ENCODE measurements around the gene SUSD1. TPM values are rescaled to one million over a fixed set of nuclear protein-coding genes. Genes with fewer than 3 reads are reported as not detected.

SUSD1 gene
- total RNA-seq, 1 experiment from 2014 or later, result 7.9 TPM

GRCh38 chr9:112120439-112120925 is 54.6 kb downstream of the SUSD1 start:
- H3K79me2 ChIP-seq (ENCODE audit: insufficient read depth, low read length), result no peaks in the 10 kb centered on the region
- ATAC-seq (no peak), DNase-seq (ENCODE audit: low read depth, low spot score) (no peak)
- peaks cover 31 to 34% of the 10 kb centered on the region in 2 experiments for H3K4me1 ChIP-seq (ENCODE audit: control insufficient read depth in 1 of 2, insufficient read depth in 2 of 2, low read length in 2 of 2)
- no peak overlapping the region for H3K27ac ChIP-seq (ENCODE audit: low read depth, low read length)
- H4K20me1 ChIP-seq (ENCODE audit: insufficient read depth), result no peaks in the 10 kb centered on the region
- RAD21 ChIA-PET (ENCODE audit: low non-redundant PET in 1 of 2, low total read pairs in 2 of 2, uncharacterized antibody in 2 of 2, unreplicated experiment in 2 of 2), result no interaction called here
- TF ChIP-seq CBX3 (IDR thresholded peaks at IDR 0.05; ENCODE audit: low read depth) (no peak), MAX (IDR thresholded peaks at IDR 0.05) (no peak), YY1 (IDR thresholded peaks at IDR 0.05; ENCODE audit: extremely low read depth, insufficient replicate concordance, low read depth, low read length) (no peak), FOSL1 (IDR thresholded peaks at IDR 0.05; ENCODE audit: low read depth) (no peak), JUND (IDR thresholded peaks at IDR 0.05) (no peak), TCF7L2 (IDR thresholded peaks at IDR 0.05; ENCODE audit: borderline replicate concordance, extremely low read depth, insufficient read depth, insufficient read length) (no peak), RAD21 (IDR thresholded peaks at IDR 0.05; ENCODE audit: low read depth) (no peak), CTCF (IDR thresholded peaks at IDR 0.05 in 2 of 3, conservative IDR thresholded peaks at IDR 0.05 in 1 of 3; ENCODE audit: borderline replicate concordance in 1 of 3, insufficient read depth in 1 of 3, low read depth in 2 of 3, low read length in 2 of 3) (no peak), POLR2A (IDR thresholded peaks at IDR 0.05; ENCODE audit: borderline replicate concordance, extremely low read depth, insufficient read depth, insufficient read length) (no peak), CEBPB (IDR thresholded peaks at IDR 0.05; ENCODE audit: low read depth) (no peak), EZH2 (IDR thresholded peaks at IDR 0.05) (no peak), SRF (IDR thresholded peaks at IDR 0.05; ENCODE audit: low read depth) (no peak), ZNF274 (IDR thresholded peaks at IDR 0.05; ENCODE audit: low read depth, low read length) (no peak), SP1 (IDR thresholded peaks at IDR 0.05; ENCODE audit: low read depth) (no peak), ZFX (IDR thresholded peaks at IDR 0.05) (no peak), EGR1 (IDR thresholded peaks at IDR 0.05; ENCODE audit: low read depth) (no peak), EZH2phosphoT487 (IDR thresholded peaks at IDR 0.05; ENCODE audit: borderline replicate concordance) (no peak), REST (IDR thresholded peaks at IDR 0.05; ENCODE audit: low read depth) (no peak)
- CTCF ChIA-PET, result no interaction called here
- POLR2A ChIA-PET, result interaction anchor here (0.5 to 1.5 kb wide), 2 partner anchors 257 to 597 kb away, joined by 3 to 5 read pairs; partner anchors contain the start of gene INIP
- H2AFZ ChIP-seq (ENCODE audit: low read depth, low read length, poor library complexity, severe bottlenecking), result no peak overlapping the region
- no peak overlapping the region for H3K4me3 ChIP-seq (replicated peaks in 1 of 2; ENCODE audit: low read depth in 1 of 2, low read length in 2 of 2)
- H3K27me3 ChIP-seq (ENCODE audit: insufficient read depth, low read length), result no peaks in the 10 kb centered on the region
- H3K9me2 ChIP-seq (ENCODE audit: insufficient read depth), result no peaks in the 10 kb centered on the region
- H3K9me3 ChIP-seq (ENCODE audit: control insufficient read depth in 1 of 2, insufficient read depth in 1 of 2, low read depth in 1 of 2, low read length in 2 of 2), result no peaks in the 10 kb centered on the region
- no TSS peak for BruUV-seq (replicated peaks)
- no peak overlapping the region for H3K4me2 ChIP-seq (ENCODE audit: low read length)
- H3K36me3 ChIP-seq (ENCODE audit: control insufficient read depth in 1 of 2, insufficient read depth in 2 of 2, low read length in 2 of 2), result no peaks in the 10 kb centered on the region
- no peak overlapping the region for H3K9ac ChIP-seq (ENCODE audit: low read length)
- intact Hi-C loops (cut with micrococcal nuclease), result no loop called here

Measured in HCT116 (cell line).